Measurements from ENCODE around the gene KCTD1. TPM values are rescaled to one million over a fixed set of nuclear protein-coding genes. Genes with fewer than 3 reads are reported as not detected.

KCTD1 gene
- total RNA-seq, 1 donor from 2014 or later, result 16.1 TPM

DNA sequence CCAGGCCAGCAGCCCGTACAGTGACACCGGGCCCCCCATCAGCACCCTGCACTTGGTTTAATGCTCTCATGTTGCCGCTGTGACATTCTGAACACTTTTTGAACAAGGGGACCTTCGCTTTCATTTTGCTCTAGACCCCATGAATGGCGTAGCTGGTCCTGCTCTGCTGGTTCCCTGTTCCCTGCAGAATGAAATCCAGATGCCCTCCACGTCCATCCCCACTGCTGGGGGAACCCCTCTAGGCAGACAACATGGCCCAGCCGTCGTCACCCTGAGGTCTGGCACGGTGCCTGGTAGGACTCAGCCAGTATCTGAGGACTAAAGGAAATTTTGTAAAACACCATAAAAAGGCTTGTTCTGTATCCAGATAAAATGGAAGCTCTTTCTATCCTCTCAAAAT, 128.6 kb downstream of the KCTD1 start:
- DNase-seq (peak; percentile 48), ATAC-seq (ENCODE audit: poor library complexity) (no peak)
- intact Hi-C loops (cut with DNase I), result no loop called here

DNA sequence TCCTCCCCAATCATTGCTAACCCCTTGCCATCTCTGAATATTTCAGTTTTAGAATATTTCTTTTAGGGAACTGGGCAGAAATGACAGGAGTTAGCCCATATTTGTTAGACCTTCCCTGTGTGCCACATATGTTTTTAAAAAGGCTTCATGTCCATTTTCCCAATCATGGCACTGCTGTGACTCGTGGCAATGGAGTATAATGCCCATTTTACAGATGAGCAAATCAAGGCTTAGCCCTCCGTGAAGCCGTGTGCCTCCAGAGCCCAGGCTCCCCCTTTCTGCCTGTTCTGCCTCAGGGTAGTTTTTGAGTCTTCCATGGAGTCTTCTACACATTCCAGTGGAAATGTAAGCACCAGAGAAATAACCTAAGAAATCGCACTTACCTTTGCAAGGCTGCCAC, 130.1 kb downstream of the KCTD1 start:
- intact Hi-C loops (cut with DNase I), result no loop called here
- DNase-seq, result no peak
- ATAC-seq (ENCODE audit: poor library complexity), result no peak

DNA sequence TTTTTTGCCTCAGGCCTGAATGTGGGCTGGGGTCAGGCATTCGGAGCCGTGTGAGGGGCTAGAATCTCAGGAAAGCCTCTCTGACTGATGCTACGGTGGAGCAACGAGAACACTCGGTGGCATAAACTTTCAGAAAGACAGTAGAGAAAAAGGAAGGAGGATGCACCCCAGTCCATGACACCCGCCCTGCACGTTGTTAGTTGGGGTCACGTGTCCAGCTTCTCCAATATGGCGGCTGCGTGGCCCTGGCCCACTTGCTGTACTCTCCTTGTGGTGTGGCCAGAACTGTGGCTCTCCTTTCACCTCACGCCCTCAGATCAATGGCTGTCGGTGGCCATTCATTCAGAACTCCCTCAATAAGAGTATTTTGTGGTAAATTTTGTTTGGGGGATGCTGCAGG, 131.2 kb downstream of the KCTD1 start:
- intact Hi-C loops (cut with DNase I), result no loop called here
- no peak for ATAC-seq (ENCODE audit: poor library complexity)
- DNase-seq, result no peak

DNA sequence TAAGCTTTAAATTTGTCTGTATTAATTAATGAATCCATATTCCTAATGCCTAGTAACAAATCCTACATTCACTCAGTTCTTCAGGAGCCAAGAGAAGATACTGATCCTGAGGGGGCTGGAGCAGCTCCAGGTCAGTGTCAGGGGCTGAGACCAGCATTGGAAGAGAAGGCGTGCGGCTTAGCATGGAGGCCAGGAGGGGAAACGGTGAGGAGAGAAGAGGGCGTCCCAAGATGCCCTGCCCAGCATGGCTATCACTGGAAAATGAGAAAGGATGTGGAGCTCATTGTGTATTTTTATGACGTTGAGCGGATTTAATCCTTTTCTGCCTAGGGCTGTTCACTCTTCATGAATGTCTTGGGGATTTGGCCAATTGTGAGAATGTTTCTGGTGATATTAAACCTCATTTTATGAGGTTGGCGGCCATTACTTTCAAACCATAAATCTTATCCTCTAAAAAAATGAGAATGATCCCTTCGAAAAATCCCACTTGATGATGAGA, 131.7 kb downstream of the KCTD1 start:
- intact Hi-C loops (cut with DNase I), result no loop called here
- DNase-seq (no peak), ATAC-seq (ENCODE audit: poor library complexity) (no peak)

DNA sequence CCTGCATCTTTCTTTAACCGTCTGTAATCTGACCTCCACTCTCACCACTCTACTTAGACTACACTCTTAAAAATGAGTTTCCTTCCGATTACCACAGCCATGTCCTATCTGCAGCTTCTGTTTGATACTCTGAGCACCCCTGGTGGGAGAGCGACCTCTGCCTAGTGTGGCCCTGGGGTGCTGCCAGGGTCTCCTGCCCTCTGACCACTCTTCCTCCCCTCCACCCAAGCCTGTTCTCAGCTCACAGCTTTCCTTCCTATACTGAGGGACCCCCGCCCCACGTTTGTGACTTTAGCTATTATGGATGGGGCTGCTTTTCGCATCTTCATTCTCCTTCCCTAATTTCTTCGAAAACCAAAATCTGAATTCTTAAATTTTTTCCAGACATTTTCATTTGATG, 132.7 kb downstream of the KCTD1 start:
- ATAC-seq (ENCODE audit: poor library complexity) (no peak), DNase-seq (no peak)
- intact Hi-C loops (cut with DNase I), result no loop called here

DNA sequence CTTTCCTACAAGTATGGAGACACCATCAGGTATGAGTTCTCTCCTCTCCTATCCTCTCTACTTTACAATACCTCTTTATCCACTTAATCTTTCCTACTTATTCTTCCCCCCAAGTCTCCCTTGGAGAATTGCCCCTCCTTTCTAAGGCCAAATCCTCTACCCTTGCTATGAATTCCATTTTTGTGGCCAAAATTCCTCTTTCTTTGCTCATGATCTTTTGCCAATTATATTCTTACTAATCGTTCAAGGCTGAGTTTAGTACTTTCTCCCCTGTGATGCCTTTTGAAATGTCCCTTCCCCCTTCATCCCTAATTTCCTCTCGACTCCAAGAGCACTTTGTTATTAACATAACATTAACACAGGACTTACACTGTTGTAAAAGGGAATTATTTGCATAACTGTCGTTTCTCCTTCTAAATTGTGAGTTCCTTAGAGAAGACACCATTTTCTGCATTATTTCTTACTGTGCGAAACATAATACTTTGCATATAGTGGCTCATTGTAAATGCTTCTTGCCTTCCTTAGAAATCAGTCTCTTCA, 133.4 kb downstream of the KCTD1 start:
- ATAC-seq (ENCODE audit: poor library complexity), result no peak
- DNase-seq, result no peak
- intact Hi-C loops (cut with DNase I), result no loop called here

DNA sequence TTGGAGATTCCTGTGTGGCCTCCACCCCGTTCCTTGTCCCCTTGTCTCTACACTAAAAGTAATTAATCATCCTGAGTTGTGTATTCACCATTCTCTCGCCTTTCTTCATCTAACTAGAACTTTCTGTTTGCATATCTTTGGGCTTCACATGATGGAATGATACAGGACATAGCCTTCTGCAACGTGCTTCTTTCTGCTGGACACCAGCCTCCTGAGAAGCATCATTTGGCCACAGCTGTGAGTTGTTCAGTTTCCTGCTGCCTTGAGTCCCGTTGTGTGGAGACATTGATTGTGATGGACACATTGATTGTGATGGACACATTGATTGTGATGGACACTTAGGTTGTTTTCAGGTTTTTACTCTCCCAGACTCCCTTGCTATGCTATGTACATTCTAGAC, 139.3 kb downstream of the KCTD1 start:
- no peak for ATAC-seq (ENCODE audit: poor library complexity)
- no peak for DNase-seq
- intact Hi-C loops (cut with DNase I), result no loop called here

DNA sequence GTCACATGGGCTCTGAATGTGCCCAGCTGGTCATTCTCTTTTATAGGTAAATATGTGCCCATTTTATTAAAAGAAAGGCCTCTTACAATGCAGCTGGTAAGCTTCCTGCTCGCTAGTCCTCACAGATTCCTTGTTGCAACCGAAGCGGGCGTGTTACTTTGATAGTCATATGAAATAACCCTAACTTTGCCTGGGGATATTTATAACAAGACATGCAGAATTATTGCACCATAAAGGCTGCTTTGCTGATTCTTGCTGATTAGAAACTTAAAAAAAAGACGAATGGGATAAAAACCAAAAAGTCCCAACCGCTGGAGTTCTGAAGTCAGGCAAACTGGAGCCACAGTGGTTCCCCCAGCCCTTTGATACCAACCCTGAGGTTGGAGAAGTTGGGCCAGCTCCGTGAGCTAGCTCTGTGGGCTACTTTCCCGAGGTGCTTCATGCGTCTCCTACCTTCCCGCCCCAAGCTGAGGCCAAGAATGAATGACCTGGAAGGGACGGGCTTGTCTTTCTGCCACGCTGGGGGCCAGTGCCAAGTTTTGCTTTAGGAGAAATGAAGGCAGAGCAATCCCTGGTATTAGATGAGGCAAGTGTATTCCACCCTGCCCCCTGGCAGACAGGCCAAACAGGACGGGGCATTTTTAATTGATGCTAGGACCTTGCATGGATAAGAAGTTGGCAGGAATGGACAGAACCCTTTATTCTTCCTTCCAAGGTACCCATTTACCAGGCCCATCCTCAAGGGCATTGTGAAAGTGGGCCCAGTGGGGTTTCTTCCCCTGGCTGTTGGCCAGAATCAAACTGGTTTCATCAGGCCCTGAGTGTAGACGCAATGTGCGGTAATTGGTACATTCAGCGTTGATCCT, 140.4 kb downstream of the KCTD1 start:
- intact Hi-C loops (cut with DNase I), result no loop called here
- ATAC-seq (ENCODE audit: poor library complexity) (no peak), DNase-seq (no peak)

DNA sequence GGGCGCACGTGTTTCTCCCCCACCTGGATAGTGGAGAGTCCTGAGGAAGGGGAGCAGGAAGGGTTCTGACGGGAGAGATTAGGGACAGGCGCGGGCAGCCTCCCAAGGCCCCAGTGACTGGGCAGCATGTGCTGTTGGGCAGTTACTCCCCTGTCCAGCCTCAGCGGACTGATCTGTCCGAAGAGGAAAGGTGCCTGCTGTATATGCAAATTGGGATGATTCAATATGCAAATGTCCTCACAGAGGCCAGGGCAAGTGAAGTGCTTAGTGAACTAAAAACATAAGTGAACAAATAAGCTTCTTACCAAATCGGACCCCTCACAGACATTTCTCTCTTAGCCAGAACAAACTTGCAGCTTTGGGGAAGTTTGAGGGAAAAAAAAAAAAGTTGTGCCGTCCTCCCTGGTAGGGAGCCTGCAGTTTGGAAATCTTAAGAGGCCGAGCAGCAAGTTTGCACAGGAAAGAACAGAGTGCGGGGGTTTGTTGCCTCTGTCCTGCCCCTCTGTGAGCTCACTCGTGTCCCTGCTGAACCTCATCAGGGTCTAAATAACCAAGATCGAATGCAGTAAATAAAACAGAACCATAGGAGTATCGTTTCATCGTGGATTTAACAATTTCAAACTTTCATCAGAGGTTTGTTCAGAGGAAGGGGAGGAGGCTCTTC, 141.4 kb downstream of the KCTD1 start:
- ATAC-seq (ENCODE audit: poor library complexity), result no peak
- intact Hi-C loops (cut with DNase I), result no loop called here
- DNase-seq, result no peak

DNA sequence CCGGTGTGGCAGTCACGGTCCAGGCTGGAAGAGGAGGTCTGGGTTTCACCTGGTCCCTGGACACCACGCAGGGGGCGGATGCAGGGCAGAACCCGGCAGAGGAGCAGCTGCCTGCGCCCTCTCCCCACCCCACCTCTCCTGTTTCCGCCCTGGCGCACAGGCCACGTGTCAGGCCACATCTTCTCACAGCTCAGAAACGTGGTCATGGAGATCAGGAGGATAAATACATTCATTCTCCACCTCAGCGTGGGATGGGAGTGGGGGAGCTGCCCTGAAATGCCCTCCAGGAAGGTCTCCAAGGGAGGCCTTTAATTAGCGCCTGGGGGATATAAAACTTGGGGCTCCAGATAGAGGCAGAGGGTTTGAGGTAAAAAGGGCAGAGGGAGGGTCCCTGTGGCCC, 142.0 kb downstream of the KCTD1 start:
- ATAC-seq (ENCODE audit: poor library complexity), result no peak
- intact Hi-C loops (cut with DNase I), result no loop called here

DNA sequence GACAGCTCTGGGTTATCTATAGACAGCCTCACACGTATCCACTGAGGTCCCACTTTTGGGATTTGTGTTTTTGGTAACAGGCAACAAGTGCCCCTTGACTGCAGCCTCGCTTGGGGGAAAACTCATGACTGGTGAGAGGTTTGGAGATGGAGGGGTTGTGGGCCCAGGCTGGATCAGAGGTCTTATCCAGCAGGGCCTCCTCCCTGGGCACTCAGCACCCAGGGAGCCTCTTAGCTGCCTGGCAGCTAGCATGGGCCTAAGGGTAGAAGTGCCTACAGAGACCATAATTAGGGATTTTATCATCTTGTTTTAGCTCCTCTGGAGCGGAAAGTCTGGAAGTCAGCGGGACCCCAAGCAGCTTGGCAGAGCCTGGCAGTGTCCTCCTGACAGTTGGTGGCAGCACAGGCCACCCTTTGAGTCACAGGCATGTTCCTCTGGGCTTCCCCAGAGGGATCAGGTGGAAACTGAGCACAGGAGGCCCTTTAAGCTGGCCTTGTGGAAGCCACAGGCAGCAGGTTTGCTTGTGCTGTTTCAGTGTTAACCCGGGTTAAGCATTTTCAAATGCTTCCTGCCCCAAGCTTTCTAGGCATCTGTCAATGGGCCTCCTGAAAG, 143.1 kb downstream of the KCTD1 start:
- DNase-seq, result peak; percentile 55
- ATAC-seq (ENCODE audit: poor library complexity), result peak; percentile 96
- intact Hi-C loops (cut with DNase I), result no loop called here

More for the DNA sequence above, 142.0 kb downstream of the KCTD1 start:
- no peak for DNase-seq

Small RNA genes lying within 50 kb of the gene (microRNA-seq; reads per million reads assigned to microRNA genes)
- not detected for gene MIR8057

Measured in Right ventricle myocardium superior (tissue), 1 donor.